GM18861 (cell line): Measurements from ENCODE around the gene ZNF552.
"Not testable (repeated sequence)": the region's sequence is repeated elsewhere in the genome, so short reads cannot be mapped to it uniquely, and the experiment has no call there.

Experiments used
- ATAC-seq: cut with Tn5 transposase; IDR thresholded peaks from one replicate; pipeline ENCODE4 v1.9.1; 2021; ENCODE audit not compliant: unreplicated experiment

The ZNF552 gene

DNA sequence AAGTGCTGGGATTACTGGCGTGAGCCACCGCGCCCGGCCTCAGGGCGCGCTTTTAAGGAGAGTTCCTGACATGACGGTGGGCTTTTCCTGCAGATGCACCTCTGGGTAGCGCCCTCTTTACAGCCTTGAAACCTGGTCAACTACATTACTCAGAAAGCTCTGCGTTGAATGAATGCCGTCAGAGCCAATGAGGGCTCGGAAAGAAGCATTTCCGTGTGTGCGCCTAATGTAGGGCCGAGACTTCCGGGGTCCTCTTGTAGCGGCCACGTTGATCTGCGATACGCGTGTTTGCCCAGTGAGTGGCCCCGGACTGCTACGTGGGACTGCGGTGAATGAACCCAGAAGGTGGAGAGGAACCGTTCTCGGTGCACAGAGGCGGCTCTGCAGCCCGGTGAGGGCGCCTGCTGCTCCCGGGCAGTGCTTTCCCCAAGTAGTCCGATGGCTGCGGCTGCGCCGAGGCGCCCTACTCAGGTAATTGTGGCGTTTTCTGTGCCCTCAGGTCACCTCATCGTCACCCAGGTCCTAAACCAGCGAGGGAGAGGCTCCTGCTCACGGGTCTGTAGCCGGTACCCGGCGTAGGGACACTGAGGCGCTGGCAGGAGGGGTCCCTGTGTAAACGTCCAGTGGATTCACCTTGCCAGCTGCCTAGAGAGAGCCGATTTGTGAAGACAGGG is 4.9 kb upstream of the ZNF552 start:
- ATAC-seq = peak; percentile 80

DNA sequence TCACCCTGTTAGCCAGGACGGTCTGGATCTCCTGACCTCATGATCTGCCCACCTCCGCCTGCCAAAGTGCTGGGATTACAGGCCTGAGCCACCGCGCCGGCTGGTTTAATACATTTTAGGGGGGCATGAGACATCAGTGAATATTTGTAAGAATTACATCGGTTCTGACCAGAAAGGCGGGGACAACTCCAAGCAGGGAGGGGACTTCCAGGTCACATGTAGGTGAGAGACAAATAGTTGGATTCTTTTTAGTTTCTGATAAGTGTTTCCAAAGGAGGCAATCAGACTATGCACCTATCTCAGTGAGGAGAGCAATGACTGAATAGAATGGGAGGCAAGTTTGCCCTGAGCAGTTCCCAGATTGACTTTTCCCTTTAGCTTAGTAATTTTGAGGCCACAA is 3.7 kb upstream of the ZNF552 start:
- ATAC-seq = no peak

DNA sequence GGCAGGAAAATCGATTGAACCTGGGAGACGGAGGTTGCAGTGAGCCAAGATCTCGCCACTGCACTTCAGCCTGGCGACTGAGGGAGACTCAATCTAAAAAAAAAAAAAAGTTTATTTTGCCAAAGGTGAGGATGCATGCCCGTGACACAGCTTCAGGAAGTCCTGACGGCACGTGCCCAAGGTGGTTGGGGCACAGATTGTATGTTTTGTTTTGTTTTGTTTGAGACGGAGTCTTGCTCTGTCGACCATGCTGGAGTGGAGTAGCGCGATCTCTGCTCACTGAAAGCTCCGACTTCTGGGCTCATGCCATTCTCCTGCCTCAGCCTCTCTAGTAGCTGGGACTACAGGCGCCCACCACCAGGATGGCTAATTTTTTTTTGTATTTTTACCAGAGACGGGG is 3.3 kb upstream of the ZNF552 start:
- no peak for ATAC-seq

DNA sequence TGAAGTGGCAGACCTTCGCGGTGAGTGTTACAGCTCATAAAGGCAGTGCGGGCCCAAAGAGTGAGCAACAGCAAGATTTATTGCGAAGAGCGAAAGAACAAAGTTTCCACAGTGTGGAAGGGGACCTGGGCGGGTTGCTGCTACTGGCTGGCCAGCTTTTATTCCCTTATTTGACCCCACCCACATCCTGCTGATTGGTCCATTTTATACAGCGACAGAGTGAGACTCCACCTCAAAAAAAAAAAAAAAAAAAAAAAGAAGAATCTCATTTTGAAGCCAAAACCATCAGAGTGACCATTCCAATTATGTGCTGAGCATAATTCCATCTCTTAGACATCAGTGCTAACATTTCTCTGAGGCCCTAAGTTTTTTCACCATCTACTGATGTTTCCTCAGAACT is 1.9 kb upstream of the ZNF552 start:
- ATAC-seq = no peak

DNA sequence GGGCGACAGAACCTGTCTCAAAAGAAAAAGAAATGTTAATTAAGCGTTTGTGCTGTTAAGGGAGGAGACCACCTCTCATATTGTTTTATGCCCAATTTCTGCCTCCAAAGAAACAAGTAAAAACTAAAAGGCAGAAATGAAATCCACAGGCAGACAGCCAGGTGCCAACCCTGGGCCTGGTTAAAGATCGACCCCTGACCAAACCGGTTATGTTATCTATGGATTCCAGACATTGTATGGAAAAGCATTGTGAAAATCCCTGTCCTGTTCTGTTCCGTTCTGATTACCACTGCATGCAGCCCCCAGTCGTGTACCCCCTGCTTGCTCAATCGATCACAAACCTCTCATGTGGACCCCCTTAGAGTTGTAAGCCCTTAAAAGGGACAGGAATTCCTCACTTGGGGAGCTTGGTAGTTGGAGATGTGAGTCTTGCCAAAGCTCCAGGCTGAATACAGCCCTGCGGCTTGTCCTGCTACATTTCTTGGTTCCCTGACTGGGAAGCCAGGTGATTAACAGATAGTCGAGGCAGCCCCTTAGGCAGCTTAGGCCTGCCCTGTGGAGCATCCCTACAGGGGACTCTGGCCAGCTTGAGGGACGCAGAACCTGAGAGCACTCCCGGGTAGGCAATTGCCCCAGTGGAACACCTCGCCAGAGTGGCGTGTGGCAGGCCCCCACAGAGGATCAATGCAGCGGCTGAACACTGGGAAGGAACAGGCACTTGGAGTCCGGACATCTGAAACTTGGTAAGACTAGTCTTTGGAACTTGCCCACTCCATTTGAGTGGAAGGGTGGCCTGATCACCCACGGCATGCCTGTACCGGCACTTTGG is 748 bp upstream of the ZNF552 start:
- no peak for ATAC-seq

DNA sequence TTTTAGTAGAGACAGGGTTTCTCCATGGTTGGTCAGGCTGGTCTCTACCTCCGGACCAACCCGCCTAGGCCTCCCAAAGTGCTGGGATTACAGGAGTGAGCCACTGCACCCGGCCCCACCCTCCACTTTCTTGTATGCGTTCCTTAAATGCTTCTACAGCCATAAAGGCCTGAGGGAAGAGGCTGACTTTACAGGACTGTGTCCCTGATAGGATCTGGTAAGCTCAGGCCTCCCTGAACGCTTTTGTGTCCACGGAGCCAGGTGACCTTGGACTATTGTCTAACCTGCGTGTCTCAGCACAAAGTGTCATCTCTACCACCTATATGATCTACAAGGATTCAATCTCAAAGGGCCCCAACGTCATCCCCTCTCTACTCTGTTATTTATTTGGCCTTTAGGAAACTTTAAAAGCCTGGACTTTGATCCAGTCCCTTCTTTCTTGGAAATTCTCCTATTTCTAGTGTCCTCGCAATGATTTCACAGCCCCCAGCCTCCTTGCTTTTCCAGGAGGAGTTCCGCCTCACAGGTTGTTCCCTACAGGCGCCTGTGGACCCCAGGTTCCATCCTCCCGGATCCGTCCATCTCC is 701 bp downstream of the ZNF552 start:
- ATAC-seq = no peak

DNA sequence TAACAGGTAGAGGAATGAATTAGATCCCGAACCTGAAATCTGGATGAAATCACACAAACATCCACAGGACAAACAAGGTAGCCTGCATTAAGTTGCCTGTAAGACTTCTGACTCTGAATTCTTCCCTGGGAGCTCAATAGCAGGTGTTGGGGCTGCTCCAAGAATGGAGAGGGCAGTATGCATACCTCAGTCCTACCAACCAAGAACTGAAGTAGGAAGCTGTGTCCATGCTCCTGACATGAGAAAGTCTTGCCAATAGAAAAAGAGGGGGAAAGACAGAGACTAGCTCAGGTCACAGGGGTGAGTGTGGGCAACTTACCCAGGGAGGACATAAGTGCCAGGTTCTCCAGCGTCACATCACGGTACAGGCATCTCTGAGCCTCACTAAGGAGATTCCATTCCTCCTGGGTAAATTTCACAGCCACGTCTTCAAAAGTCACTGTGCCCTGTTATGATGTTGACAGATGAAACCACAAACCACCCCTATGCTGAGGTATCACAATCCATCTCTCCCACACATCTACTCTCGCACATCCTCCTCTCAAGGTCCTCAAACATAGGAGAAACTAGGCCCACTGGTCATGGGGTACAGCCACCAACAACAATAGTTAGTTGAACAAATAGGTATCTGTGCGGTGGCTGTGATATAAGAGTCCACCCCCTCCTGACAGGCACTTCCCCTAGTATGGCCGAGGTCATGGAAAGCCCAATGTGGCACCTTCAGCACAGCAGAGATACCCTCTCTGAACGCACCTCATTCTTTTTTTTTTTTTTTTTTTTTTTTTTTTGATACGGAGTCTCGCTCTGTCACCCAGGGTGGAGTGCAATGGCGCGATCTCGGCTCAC is 1.5 kb downstream of the ZNF552 start:
- not testable (repeated sequence) for ATAC-seq

DNA sequence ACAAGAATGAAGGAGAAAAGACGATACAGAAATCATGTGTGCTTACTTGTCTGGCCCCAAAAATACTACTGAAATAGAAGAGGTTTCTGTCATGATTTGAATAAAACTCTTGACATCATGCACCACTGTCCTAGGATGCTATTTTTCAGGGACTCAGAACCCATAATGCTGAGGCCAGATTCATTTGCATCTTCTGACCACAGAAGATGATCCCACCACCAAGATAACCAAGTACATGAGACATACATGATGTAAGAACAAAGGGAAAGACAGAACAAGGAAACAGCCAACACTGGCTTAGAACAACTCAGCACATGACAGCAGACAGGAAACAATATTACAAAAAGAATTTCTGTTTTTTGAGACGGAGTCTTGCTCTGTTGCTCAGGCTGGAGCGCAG is 2.5 kb downstream of the ZNF552 start:
- no peak for ATAC-seq

DNA sequence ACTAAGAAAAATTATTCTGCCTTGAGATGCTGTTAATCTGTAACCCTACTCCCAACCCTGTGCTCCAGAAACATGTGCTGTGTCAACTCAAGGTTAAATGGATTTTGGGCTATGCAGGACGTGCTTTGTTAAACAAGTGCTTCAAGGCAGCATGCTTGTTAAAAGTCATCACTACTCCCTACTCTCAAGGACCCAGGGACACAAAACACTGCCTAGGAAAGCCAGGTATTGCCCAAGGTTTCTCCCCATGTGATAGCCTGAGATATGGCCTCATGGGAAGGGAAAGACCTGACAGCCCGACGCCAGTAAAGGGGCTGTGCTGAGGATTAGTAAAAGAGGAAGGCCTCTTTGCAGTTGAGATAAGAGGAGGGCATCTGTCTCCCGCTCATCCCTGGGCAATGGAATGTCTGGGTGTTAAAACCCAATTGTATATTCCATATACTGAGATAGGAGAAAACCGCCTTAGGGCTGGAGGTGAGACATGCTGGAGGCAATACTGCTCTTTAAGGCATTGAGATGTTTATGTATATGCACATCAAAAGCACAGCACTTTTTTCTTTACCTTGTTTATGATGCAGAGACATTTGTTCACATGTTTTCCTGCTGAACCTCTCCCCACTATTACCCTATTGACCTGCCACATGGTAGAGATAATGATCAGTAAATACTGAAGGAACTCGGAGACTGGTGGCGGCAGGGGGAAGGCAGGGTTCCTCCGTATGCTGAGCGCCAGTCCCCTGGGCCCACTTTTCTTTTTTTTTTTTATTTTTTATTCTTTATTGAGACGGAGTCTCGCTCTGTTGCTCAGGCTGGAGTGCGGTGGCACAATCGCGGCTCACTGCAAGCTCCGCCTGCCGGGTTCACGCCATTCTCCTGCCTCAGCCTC is 4.1 kb downstream of the ZNF552 start:
- not testable (repeated sequence) for ATAC-seq

DNA sequence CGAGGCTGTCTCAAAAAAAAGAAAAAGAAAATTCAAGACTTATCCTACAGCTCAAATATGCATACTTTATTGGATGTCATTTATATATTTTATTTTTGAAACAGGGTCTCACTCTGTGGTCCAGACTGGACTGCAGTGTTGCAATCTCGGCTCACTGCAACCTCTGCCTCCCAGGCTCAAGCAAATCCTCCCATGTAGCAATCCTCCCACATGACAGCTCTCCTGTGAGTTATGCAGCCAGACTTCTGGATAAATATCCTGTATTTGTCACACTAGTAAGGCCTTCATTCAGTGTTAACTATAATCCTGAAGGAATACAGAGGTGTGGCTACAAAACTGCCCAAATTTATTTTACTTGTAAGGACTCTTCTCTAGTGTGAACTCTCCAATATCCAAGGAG is 7.2 kb downstream of the ZNF552 start:
- no peak for ATAC-seq

DNA sequence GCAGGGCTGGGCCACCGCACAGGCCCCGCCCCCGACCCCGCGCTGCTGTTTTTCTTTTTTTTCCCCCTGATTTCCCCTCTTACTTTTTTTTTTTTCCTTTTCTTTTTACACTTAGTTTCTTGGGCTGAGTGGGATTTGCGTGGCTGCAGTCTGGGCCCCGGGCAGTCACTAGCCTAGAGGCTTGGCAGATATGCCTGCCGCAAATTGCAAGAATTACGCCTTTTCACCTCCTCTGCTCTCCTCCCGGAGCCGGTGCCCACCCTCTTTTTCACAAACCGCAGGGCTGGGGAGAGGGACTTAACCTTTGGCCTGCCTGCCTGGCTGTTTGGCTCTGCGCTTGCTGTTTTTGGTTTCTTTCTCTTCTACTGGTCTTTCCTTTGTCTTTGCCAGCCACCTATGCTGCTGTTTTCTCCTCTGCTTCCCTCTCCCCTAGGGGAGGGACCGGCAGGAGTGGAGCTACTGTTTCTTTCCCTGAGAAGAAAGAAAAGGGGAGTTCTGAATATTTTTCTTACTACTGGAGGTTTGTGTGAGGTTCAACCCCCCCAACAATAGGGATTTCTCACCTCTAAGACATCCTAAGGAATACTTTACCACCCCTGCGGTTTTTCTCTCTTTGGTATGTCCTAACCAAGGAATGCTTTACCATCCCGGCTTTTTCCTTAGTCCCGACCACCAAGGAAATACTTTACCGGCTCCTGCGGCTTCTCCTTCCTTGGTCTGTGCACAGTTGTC is 11.0 kb downstream of the ZNF552 start:
- ATAC-seq = no peak

DNA sequence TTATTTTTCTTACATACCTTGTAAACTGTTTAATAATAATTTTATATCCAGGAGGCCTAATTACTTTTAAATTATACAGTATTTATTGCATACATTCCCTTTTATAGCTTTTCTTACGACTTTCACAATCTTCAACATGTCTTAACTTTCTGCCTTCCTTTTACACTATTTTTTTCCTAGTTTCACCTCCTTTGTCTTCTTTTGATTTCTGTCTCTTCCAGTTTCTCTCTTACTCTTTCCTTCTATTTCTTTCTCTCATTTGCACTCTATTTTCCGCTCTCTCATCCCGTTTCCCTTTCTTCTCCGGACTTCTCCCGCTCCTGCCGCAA is 11.5 kb downstream of the ZNF552 start:
- ATAC-seq = no peak

DNA sequence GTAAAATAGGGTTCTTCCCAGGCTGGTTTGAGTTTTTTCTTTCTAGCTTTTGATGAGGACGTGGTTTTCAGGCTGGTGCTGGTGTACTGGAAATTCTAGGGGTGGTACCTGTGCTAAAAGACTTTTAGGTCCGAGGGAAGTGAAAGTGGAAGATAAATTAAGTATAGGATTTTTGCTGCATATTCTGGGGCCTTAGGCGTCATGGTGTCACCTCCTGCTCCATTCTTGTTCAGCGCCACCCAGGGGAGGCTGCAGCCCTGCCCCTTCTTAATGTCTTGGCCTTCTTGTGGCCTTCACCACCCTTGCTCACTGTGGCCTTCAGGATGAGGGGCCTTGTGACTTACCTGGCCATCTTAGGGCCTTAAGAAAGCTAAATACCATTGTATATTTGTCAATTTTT is 12.4 kb downstream of the ZNF552 start:
- no peak for ATAC-seq

DNA sequence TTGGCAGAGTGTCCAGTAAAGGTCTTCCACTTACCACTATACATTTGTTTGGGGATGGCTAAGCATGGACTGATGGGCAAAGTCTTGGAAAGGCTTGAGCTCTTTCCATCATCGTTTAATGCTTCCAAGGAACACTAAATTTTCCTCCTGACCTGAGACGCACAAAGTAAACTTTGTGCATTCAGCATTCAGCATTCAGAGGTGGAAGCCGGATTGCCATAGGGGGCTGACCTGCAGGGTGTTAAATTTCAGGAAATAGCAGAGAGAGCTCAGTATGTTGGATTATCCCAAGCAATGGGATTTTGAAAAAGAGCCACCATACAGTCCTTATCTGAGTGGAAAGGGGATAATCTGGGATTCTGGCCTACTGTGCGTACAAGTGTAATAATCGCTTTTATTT is 14.0 kb downstream of the ZNF552 start:
- ATAC-seq = no peak

DNA sequence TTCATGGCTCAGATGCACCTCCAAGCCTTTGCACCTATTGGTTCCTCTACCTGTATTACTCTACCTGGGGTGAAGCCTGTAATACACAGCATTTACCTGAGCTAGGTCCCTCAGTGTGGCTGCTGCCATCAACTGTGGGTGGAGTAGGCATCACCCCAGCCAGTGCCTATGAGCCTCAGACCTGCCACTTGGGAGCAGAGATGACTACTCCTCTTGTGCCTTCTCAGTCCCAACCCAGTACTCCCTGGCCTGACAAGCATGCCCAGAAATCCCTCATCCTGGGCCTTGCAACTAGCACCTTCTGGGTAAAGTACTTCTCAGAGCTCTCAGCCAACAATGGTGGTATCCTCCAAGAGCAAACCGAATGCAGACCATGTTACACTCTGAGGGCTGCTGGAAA is 18.1 kb downstream of the ZNF552 start:
- ATAC-seq = not testable (repeated sequence)

DNA sequence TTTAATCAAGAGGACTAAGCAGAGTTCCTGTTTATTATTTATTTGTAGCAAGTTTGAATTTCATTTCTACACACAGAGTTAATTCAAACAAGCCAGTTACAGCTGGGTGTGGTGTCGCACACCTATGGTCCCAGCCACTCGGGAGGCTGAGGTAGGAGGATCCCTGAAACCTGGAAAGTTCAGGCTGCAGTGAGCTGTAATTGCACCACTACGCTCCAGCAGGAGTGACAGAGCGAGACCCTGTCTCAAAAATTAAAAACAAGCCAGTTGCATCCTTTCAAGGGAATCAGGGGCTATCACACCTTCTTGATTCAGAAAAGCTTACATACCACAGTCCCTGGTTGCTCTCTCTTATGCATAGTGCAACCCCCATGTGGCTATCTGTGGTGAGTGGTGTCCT is 25.4 kb downstream of the ZNF552 start:
- no peak for ATAC-seq

DNA sequence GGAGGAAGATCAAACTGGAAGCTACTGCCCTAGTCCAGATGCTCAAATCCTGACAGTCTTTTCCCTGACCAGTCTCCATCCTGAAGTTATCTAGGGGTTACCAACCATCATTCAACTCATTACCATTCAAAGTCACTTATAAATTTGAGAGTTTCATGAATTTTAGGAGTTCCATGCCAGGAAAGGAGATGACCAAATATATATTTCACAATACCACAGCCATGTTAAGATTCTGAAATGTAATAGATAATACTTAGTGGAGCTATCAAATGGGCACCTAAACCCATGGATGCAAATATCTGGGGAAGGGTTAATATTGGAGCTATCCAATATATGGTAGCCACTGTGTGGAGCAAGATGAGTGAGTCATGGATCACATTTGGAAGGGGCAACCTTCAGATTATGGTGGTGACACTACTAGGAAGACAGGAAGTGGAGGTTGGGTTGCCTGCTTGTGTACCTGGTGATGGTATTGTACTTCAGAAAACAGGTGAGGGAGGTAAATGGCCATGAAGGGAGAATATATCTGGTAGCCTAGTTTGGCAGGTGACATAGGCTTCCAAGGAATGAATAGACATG is 26.5 kb downstream of the ZNF552 start:
- ATAC-seq = no peak

DNA sequence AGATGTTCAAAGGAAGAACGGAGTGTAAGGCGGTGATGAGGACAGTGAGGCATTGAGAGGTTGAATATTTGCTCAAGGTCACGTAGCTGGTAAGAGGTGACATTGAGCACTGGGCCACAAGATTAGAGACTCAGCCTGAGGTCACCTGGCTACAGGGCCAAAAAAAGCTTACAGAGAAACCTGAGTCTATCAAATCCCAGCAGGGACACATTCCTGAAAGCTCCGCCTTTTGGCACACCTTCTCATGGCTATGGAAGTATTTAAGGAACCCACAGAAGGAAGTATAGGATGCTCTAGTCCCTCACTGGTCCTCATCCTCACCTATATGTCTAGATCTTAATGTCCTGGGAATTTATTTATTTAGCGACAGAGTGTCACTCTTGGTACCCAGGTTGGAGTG is 27.8 kb downstream of the ZNF552 start:
- no peak for ATAC-seq

DNA sequence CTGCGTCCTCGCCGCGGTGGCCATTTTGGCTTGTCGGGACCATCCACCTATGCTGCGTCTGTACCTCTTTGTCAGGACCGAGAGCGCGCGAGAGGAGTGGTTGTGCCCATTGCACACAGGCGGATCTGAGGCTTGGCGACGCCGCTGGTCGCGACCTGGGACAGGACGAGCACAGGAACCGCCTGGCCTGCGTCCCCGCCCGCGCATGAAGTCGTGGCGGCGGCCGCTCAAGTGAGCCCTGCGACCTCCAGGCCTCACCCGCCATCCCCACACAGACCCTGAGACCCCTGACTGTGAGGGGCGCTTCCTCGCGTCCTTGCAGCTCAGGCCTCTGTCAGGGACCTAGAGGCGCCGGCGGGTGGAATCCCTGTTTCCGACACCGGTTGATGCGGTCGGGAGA is 28.4 kb downstream of the ZNF552 start:
- ATAC-seq = no peak
